Measurements from ENCODE around the gene NUBP2.

DNA sequence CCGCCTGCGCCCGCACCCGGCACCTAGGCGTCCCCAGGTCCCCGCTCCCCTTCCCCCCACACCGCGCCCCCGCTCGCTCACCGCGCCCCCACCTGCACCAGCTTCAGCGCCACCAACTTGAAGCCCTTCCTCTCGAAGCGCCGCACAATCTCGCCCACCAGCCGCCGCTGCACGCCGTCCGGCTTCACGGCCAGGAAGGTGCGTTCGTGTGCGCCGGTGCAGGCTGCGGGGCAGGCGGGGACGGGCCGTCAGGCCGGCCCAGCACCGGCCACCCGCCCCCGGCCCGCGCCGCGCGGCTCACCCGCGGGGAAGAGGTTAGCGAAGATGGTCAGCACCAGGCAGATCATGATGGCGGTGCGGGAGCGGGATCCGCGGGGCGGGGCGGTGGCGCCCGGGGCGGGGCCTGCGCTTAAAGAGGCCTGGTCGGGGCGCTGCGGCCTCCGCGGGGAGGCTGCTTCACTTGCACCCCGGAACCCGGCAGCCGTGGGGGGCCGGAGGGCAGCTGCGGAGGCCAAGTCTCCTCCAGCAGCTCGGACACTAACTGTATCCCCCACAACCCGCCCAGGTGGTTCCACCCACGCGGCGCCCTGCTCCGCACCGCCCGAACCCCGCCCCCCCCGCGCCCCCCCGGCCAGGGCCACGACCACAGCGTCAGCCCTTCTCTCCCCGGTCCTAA lies 11.4 kb upstream of the NUBP2 start, which contains the start of gene NME3:
- TF ChIP-seq, protein P1, sequence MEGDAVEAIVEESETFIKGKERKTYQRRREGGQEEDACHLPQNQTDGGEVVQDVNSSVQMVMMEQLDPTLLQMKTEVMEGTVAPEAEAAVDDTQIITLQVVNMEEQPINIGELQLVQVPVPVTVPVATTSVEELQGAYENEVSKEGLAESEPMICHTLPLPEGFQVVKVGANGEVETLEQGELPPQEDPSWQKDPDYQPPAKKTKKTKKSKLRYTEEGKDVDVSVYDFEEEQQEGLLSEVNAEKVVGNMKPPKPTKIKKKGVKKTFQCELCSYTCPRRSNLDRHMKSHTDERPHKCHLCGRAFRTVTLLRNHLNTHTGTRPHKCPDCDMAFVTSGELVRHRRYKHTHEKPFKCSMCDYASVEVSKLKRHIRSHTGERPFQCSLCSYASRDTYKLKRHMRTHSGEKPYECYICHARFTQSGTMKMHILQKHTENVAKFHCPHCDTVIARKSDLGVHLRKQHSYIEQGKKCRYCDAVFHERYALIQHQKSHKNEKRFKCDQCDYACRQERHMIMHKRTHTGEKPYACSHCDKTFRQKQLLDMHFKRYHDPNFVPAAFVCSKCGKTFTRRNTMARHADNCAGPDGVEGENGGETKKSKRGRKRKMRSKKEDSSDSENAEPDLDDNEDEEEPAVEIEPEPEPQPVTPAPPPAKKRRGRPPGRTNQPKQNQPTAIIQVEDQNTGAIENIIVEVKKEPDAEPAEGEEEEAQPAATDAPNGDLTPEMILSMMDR (conservative IDR thresholded peaks at IDR 0.05; ENCODE audit: low read depth, low read length): no peak
- no peak for TF ChIP-seq EZH2 (IDR thresholded peaks at IDR 0.05; ENCODE audit: borderline replicate concordance, low read depth, low read length, poor library complexity, severe bottlenecking)
